BJ (cell line): ENCODE results near the gene NRG3. TPM values are rescaled to one million over a fixed set of nuclear protein-coding genes. Genes with fewer than 3 reads are reported as not detected.

Source experiments
- CTCF ChIA-PET: fragments of 350-600 bp; formaldehyde crosslinking; extraction: SDS; loops from one replicate; lab custom pipeline; 2021; ENCODE audit warnings: antibody characterized with exemption, inconsistent platforms; lab: Yijun Ruan, JAX
- POLR2A ChIA-PET: fragments of 300-600 bp; sonication (Branson Sonifier 250); formaldehyde crosslinking; extraction: SDS; loops from one replicate; lab custom pipeline; 2021; ENCODE audit warnings: antibody characterized with exemption; lab: Charles Lee
- DNase-seq: peaks from one replicate; pipeline ENCODE4 v3.0.0-alpha.2; 2011; ENCODE audit warnings: low read depth
- H3K27me3 ChIP-seq: 2 replicates; pipeline ENCODE4 v1.6.0; 2011; ENCODE audit warnings: low read length; ENCODE audit not compliant: control insufficient read depth, insufficient read depth
- H3K36me3 ChIP-seq: 2 replicates; pipeline ENCODE4 v1.5.1; 2011; ENCODE audit warnings: low read length; ENCODE audit not compliant: control insufficient read depth, insufficient read depth
- H3K4me3 ChIP-seq: 2 replicates; pipeline ENCODE4 v1.5.1; 2011; ENCODE audit warnings: low read depth, mild to moderate bottlenecking, control low read depth, low read length
- polyA plus RNA-seq: library from polyadenylated mRNA; depleted of rRNA; stranded (reverse); fragments of >200 nt; gene quantifications from 2 replicates; pipeline ENCODE4 v1.2.3, GENCODE V29; 2011
- TF ChIP-seq, protein P1 (sequence below): IDR thresholded peaks from 2 replicates; pipeline ENCODE4 v1.5.1; 2011; ENCODE audit warnings: low read depth, mild to moderate bottlenecking, control low read depth, inconsistent platforms, low read length, moderate library complexity; ENCODE audit not compliant: insufficient read depth

The NRG3 gene
- polyA plus RNA-seq, 1 experiment, result not detected

DNA sequence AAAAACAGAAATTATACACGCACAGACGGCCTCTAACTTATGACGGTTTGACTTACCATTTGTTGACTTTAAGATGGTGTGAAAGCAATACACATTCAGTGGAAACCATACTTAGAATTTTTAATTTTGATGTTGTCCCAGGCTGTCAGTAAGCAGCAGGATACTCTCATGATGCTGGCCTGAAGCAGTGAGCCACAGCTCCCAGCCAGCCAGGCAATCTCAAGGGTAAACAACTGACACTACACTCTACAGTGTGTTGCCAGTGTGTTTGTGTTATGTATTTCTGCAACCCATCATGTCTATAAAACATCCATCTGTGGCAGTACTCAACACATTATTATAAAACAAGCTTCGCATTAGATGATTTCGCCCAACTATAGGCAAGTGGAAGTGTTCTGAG, 747.5 kb downstream of the NRG3 start:
- DNase-seq, result no peak
- Histone ChIP-seq H3K27me3 (no peaks in the 10 kb centered on the region), H3K4me3 (no peak overlapping the region), H3K36me3 (no peaks in the 10 kb centered on the region)
- CTCF ChIA-PET, result no interaction called here
- TF ChIP-seq, protein P1, sequence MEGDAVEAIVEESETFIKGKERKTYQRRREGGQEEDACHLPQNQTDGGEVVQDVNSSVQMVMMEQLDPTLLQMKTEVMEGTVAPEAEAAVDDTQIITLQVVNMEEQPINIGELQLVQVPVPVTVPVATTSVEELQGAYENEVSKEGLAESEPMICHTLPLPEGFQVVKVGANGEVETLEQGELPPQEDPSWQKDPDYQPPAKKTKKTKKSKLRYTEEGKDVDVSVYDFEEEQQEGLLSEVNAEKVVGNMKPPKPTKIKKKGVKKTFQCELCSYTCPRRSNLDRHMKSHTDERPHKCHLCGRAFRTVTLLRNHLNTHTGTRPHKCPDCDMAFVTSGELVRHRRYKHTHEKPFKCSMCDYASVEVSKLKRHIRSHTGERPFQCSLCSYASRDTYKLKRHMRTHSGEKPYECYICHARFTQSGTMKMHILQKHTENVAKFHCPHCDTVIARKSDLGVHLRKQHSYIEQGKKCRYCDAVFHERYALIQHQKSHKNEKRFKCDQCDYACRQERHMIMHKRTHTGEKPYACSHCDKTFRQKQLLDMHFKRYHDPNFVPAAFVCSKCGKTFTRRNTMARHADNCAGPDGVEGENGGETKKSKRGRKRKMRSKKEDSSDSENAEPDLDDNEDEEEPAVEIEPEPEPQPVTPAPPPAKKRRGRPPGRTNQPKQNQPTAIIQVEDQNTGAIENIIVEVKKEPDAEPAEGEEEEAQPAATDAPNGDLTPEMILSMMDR, result no peak
- POLR2A ChIA-PET, result no interaction called here

DNA sequence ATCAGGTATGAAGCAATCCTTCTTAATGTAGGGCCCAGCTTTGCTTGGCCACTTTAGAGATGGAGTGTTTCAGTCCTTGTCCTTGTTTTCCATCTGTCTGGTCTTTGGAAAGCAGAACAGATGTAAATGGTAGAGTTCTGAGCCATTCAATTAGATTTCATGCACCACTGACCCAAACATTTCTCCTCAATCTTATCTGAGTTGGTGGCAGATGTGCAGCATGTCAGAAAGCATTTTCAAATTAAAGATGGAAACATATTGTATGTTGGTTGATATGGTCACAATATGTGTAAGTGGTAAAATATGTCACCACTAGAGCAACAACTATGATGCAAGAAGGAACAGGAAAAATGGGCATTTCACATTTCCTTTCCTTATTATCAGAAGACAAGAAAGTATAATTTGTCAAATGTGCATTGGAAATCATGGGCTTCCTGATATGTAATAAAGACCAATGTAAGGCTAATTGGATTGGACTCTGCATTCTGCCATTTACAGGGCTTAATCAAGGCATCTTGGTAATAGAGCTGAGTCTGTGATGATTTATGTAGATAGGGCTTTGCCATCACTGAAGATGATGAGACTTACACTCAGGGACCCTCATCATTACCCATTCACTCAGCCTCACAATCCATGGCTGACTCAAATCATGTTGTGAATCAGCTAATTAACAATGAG, 750.7 kb downstream of the NRG3 start:
- no peaks in the 10 kb centered on the region for H3K27me3 ChIP-seq
- no peak for DNase-seq
- CTCF ChIA-PET, result no interaction called here
- TF ChIP-seq, protein P1, result no peak
- H3K4me3 ChIP-seq, result no peak overlapping the region
- no peaks in the 10 kb centered on the region for H3K36me3 ChIP-seq
- POLR2A ChIA-PET, result no interaction called here

DNA sequence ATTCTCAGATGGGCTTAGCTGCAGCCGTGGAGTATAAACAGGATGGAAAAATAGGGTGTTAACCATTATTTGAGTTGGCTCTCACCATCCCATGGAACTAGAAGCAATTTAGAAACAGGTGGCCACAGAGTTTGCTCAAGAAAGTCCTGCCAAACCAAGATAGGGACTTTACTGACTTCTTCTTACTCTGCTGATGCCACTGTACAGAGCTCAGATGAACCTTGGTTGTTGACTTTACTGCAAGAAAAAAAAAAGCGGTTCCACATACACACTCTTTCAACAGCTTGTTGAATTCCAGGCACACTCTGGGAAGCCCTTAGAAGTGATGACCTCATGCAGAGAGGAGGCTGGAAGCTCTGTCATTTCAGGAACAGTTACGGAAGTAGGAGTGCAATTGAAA, 753.4 kb downstream of the NRG3 start:
- H3K36me3 ChIP-seq, result no peaks in the 10 kb centered on the region
- CTCF ChIA-PET, result interaction anchor here (0.6 kb wide), 1 partner anchor 777 kb away, joined by 3 read pairs; no protein-coding TSS in a partner anchor
- no peak for DNase-seq
- POLR2A ChIA-PET, result no interaction called here
- TF ChIP-seq, protein P1, result no peak
- H3K4me3 ChIP-seq, result no peak overlapping the region
- H3K27me3 ChIP-seq, result no peaks in the 10 kb centered on the region

DNA sequence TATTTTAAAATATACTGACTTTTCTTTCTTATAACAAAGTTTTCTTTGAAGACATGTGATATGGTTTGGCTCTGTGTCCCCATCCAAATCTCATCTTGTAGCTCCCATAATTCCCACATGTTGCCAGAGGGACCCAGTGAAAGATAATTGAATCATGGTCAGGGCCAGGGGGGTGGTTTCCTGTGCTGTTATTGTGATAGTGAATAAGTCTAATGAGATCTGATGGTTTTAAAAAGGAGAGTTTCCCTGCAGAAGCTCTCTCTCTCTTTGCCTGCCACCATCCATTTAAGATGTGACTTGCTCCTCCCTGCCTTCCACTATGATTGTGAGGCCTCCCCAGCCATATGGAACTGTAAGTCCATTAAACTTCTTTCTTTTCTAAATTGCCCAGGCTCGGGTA, 768.1 kb downstream of the NRG3 start:
- no peaks in the 10 kb centered on the region for H3K36me3 ChIP-seq
- TF ChIP-seq, protein P1, result no peak
- CTCF ChIA-PET, result no interaction called here
- H3K4me3 ChIP-seq, result no peak overlapping the region
- no peaks in the 10 kb centered on the region for H3K27me3 ChIP-seq
- DNase-seq, result no peak
- POLR2A ChIA-PET, result no interaction called here

DNA sequence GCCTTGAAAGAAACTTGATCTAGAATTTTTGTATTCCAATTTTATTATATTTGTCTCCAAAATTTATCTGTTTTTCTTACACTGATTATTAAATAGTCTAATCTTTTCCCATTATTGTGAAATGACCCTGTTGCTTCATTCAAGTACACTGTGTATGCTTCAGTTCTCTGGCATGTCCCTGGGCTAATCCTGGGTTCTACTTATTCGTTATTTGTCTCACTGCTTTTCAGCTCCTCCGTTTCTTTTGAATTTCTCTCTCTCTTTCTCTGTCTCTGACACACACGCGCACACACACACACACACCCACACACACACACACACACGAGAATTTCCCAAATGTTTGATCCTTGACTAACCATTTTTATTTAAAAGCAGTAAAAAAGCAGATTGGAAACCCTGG, 768.6 kb downstream of the NRG3 start:
- Histone ChIP-seq H3K4me3 (no peak overlapping the region), H3K27me3 (no peaks in the 10 kb centered on the region), H3K36me3 (no peaks in the 10 kb centered on the region)
- TF ChIP-seq, protein P1, result no peak
- CTCF ChIA-PET, result no interaction called here
- no peak for DNase-seq
- POLR2A ChIA-PET, result no interaction called here
